Keratinocyte (primary cell): ENCODE data around the gene UNC13B.

Source experiments
- EZH2 ChIP-seq: IDR thresholded peaks from one replicate; pipeline ENCODE4 v1.6.1; 2012; ENCODE audit warnings: inconsistent platforms, mild to moderate bottlenecking, low read length, moderate library complexity
- TF ChIP-seq, protein P1 (sequence below), 3 experiments: IDR thresholded peaks in 1 of 3; conservative IDR thresholded peaks in 1 of 3; optimal IDR thresholded peaks in 1 of 3; 2 replicates in 2 of 3; 3 replicates in 1 of 3; pipeline versions ENCODE3 to v1.5.1; 2011; ENCODE audit warnings: low read length in 3 of 3, mild to moderate bottlenecking in 3 of 3, moderate library complexity in 2 of 3, control low read depth in 1 of 3, inconsistent platforms in 1 of 3; ENCODE audit not compliant: insufficient read depth in 2 of 3; ENCODE audit errors: extremely low read depth in 1 of 3

DNA sequence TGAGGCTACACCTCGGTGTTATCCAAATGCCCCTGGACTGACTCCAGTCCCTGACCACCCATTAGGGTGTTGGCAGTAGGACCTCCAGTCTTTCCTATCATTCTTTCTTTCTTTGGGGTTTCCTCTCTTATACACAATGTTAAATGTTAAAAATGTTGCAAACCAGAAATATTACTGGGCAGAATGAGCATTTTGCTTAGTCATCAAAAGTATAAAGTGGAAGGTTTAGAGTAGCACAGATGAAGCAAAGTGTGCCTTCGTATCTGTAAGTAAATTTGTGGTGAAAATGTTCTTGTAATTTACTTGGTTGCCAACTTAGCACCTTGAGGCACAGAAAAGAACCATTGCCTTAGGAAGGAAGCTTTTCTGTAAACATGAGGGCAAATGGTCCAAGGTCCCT lies 21.7 kb upstream of the UNC13B start:
- TF ChIP-seq, protein P1, sequence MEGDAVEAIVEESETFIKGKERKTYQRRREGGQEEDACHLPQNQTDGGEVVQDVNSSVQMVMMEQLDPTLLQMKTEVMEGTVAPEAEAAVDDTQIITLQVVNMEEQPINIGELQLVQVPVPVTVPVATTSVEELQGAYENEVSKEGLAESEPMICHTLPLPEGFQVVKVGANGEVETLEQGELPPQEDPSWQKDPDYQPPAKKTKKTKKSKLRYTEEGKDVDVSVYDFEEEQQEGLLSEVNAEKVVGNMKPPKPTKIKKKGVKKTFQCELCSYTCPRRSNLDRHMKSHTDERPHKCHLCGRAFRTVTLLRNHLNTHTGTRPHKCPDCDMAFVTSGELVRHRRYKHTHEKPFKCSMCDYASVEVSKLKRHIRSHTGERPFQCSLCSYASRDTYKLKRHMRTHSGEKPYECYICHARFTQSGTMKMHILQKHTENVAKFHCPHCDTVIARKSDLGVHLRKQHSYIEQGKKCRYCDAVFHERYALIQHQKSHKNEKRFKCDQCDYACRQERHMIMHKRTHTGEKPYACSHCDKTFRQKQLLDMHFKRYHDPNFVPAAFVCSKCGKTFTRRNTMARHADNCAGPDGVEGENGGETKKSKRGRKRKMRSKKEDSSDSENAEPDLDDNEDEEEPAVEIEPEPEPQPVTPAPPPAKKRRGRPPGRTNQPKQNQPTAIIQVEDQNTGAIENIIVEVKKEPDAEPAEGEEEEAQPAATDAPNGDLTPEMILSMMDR (optimal IDR thresholded peaks at IDR 0.05 in 1 of 3, IDR thresholded peaks at IDR 0.05 in 1 of 3, conservative IDR thresholded peaks at IDR 0.05 in 1 of 3; ENCODE audit: extremely low read depth in 1 of 3, insufficient read depth in 2 of 3, low read length in 3 of 3): no peak
- no peak for TF ChIP-seq EZH2
